Measurements from ENCODE around the gene MPP7.

The MPP7 gene

DNA sequence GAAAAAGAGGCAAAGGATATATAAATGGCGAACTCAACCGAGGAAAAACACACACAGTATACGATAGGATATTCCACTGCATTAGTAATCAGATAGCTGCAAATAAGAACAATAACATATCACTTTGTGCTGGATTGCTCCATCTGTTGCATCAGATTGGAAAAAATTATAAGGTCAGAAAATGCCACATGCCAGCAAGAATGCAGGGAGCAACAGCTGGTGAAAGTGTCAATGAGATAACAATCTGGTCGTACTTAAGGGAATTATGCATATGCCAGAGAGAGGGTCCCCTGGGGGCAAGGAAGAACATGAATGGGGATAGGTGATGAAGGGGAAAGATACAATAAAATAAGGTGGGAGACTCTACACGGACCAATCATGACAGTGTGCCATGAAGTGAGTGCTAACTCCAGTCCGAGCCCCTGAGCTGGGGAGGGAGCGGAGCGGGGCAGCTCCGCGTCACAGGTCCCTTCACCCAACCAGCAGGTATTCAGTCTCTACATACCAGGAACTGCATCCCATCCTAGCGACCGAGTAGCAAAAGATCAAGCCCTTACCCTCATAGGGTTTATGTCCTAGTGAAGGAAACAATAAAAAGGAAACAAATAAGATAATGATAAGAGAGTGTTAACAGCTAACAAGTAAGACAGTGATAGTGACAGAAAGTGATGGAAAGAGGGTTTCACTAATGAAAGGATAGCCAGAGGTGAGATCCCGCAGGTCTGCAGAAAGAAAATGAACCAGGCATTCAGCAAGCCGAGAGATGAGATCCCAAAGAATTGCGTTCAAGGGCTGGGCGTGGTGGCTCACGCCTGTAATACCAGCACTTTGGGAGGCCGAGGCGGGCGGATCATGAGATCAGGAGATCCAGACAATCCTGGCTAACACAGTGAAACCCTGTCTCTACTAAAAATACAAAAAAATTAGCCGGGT lies 9.4 kb downstream of the MPP7 start:
- Histone ChIP-seq H3K36me3 (no peaks in the 10 kb centered on the region), H3K9me3 (no peaks in the 10 kb centered on the region), H3K4me3 (ENCODE audit: low read depth, low read length) (no peak overlapping the region), H3K4me1 (no peaks in the 10 kb centered on the region), H3K27me3 (peaks cover 24% of the 10 kb centered on the region)
- no peak for DNase-seq
- TF ChIP-seq, protein P1, sequence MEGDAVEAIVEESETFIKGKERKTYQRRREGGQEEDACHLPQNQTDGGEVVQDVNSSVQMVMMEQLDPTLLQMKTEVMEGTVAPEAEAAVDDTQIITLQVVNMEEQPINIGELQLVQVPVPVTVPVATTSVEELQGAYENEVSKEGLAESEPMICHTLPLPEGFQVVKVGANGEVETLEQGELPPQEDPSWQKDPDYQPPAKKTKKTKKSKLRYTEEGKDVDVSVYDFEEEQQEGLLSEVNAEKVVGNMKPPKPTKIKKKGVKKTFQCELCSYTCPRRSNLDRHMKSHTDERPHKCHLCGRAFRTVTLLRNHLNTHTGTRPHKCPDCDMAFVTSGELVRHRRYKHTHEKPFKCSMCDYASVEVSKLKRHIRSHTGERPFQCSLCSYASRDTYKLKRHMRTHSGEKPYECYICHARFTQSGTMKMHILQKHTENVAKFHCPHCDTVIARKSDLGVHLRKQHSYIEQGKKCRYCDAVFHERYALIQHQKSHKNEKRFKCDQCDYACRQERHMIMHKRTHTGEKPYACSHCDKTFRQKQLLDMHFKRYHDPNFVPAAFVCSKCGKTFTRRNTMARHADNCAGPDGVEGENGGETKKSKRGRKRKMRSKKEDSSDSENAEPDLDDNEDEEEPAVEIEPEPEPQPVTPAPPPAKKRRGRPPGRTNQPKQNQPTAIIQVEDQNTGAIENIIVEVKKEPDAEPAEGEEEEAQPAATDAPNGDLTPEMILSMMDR (IDR thresholded peaks at IDR 0.05; ENCODE audit: low read depth, low read length) = no peak

DNA sequence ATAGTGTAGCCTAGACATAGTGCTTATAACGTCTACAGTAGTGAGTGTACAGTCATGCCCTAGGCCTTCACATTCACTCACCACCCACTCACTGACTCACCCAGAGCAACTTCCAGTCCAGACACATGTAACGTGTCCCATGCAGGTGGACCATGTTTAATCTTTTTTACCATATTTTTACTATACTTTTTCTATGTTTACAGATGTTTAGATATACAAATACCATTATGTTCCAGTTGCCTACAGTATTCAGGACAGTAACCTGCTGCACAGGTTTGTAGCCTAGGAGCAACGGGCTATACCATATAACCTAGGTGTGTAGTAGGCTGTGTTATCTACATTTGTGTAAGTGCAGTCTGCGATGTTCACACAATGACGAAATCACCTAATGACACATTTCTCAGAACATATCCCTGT lies 11.0 kb downstream of the MPP7 start:
- Histone ChIP-seq H3K9me3 (no peaks in the 10 kb centered on the region), H3K27me3 (peaks cover 20% of the 10 kb centered on the region), H3K4me3 (ENCODE audit: low read depth, low read length) (no peak overlapping the region), H3K36me3 (no peaks in the 10 kb centered on the region), H3K4me1 (no peaks in the 10 kb centered on the region)
- DNase-seq = no peak
- TF ChIP-seq, protein P1 (IDR thresholded peaks at IDR 0.05; ENCODE audit: low read depth, low read length) = no peak

DNA sequence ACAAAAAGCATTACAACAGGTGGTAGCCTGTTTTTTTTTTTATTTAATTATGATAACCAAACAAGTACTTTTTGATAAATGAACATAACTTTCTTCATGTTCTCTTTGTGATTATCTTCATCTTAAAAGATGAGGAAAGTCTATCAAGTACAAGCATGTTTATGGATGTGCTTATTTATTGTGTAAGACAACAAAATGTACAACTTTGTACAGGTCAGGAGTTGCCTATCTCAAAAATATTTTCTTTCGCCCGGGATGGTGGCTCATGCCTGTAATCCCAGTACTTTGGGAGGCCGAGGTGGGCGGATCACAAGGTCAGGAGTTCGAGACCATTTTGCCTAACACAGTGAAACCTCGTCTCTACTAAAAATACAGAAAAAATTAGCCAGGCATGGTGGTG lies 17.0 kb downstream of the MPP7 start:
- no peak overlapping the region for H3K4me3 ChIP-seq (ENCODE audit: low read depth, low read length)
- no peaks in the 10 kb centered on the region for H3K36me3 ChIP-seq
- H3K27me3 ChIP-seq = peaks cover 10% of the 10 kb centered on the region; the same call in 1 of the 2 replicates
- no peak for DNase-seq
- H3K4me1 ChIP-seq = no peaks in the 10 kb centered on the region
- TF ChIP-seq, protein P1 (IDR thresholded peaks at IDR 0.05; ENCODE audit: low read depth, low read length) = no peak
- H3K9me3 ChIP-seq = no peaks in the 10 kb centered on the region

DNA sequence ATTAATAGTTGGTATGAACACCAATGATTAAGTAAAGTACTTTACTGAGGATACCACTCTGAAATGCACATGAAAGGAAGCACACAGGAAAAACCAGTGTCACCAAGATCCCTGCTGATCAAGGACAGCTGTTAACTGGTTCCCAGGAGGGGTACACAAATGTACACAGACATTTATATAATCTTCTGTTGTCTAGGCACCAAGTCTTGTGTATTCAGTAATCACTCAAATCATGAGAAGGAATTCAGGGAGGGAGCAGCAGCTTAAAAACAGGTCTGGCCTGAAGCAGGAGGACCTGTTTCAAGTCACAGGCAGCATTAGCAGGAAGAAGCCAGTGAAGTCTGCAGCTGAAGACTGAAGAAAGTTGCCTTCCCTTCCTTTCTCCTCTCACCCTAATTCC lies 18.7 kb downstream of the MPP7 start:
- TF ChIP-seq, protein P1 (IDR thresholded peaks at IDR 0.05; ENCODE audit: low read depth, low read length) = no peak
- H3K4me3 ChIP-seq (ENCODE audit: low read depth, low read length) = no peak overlapping the region
- no peaks in the 10 kb centered on the region for H3K36me3 ChIP-seq
- H3K4me1 ChIP-seq = no peaks in the 10 kb centered on the region
- no peak for DNase-seq
- peaks cover 7% of the 10 kb centered on the region; the same call in 1 of the 2 replicates for H3K27me3 ChIP-seq
- no peaks in the 10 kb centered on the region for H3K9me3 ChIP-seq

DNA sequence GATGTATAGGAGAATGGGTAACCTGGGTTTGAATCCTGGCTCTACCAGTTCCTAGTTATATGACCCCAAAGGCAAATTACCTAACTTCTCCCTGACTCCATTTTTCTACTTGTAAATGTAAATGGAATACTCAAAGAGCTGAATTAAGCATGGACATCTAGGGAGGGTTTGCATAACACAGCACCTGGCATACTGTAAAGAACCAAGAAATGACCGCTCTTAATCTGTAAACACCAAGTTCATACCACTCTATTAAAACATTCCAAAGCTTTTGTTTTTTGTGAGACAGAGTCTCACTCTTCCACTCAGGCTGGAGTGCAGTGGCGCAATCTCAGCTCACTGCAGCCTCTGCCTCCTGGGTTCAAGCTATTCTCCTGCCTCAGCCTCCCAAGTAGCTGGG lies 19.6 kb downstream of the MPP7 start:
- no peak for DNase-seq
- Histone ChIP-seq H3K9me3 (no peaks in the 10 kb centered on the region), H3K27me3 (peaks cover 7% of the 10 kb centered on the region; the same call in 1 of the 2 replicates), H3K4me3 (ENCODE audit: low read depth, low read length) (no peak overlapping the region), H3K36me3 (no peaks in the 10 kb centered on the region), H3K4me1 (no peaks in the 10 kb centered on the region)
- TF ChIP-seq, protein P1 (IDR thresholded peaks at IDR 0.05; ENCODE audit: low read depth, low read length) = no peak

DNA sequence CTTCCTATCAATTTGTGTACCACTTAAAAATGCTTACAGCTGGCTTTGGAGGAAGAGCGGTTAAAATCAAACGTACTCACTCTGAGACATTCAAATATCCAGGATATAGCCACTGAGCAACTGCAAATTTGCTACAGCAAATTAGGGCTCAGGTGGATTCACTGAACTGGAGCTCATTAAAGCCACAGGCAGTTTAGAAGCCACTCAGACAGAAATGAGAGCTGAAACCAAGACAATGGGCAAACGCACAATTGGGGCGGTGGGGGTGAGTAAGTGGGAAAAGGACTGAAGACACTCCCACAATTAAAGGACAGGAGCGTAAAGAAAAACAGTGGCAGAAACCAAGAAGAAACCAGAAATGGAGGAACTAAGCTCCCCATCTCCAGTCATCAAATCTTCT lies 20.5 kb downstream of the MPP7 start:
- TF ChIP-seq, protein P1 (IDR thresholded peaks at IDR 0.05; ENCODE audit: low read depth, low read length) = no peak
- Histone ChIP-seq H3K36me3 (no peaks in the 10 kb centered on the region), H3K4me1 (no peaks in the 10 kb centered on the region), H3K9me3 (no peaks in the 10 kb centered on the region), H3K27me3 (peaks cover 7% of the 10 kb centered on the region; the same call in 1 of the 2 replicates), H3K4me3 (ENCODE audit: low read depth, low read length) (no peak overlapping the region)
- no peak for DNase-seq
